Measurements from ENCODE around the gene MOB2.

GRCh38 chr11:1521382-1522080 is 35.0 kb upstream of the MOB2 start:
- TF ChIP-seq POLR2A (IDR thresholded peaks at IDR 0.05) (no peak), CTCF (IDR thresholded peaks at IDR 0.05) (no peak), POLR2AphosphoS5 (IDR thresholded peaks at IDR 0.05) (no peak)

Data from prostate gland (tissue), 2 donors.